ENCODE data around the gene SFXN5. TPM values are rescaled to one million over a fixed set of nuclear protein-coding genes. Genes with fewer than 3 reads are reported as not detected.

Gene SFXN5
- total and polyA plus RNA-seq, 2 donors (not counting 3 experiments of a cell fraction or from before 2014, with no cell fraction given) = 18.7 to 28.6 TPM

GRCh38 chr2:72965770-72966450 is 105.6 kb downstream of the SFXN5 start:
- no peaks in the 10 kb centered on the region for H3K27me3 ChIP-seq (ENCODE audit: control insufficient read depth in 2 of 2, insufficient read depth in 2 of 2, low read length in 2 of 2)
- no peak overlapping the region for H3K4me3 ChIP-seq (replicated peaks in 1 of 3; ENCODE audit: insufficient read depth in 1 of 3, low read depth in 1 of 3, low read length in 3 of 3)
- H3K79me2 ChIP-seq (ENCODE audit: control insufficient read depth, insufficient read depth, low read length) = no peaks in the 10 kb centered on the region
- intact Hi-C loops (cut with micrococcal nuclease) (no loop called here), dilution Hi-C loops (cut with MboI; ENCODE audit: extremely low pct_ligation_motif_present, low sequenced_read_pairs) (no loop called here)
- FAIRE-seq = no peak
- H3K9me3 ChIP-seq (replicated peaks; ENCODE audit: control insufficient read depth, insufficient read depth, low read length) = no peaks in the 10 kb centered on the region
- no TSS peak for BruUV-seq (replicated peaks)
- no peak overlapping the region for H3K4me2 ChIP-seq (ENCODE audit: insufficient read depth, low read length)
- H3K9me1 ChIP-seq (replicated peaks; ENCODE audit: control insufficient read depth, extremely low read depth, insufficient read depth, low read length) = no peaks in the 10 kb centered on the region
- TF ChIP-seq EZH2 (IDR thresholded peaks at IDR 0.05; ENCODE audit: borderline replicate concordance, low read depth, low read length, severe bottlenecking) = no peak
- no peak for TF ChIP-seq JUN (IDR thresholded peaks at IDR 0.05; ENCODE audit: borderline replicate concordance, insufficient read depth, insufficient read length, low read depth)
- TF ChIP-seq POLR2AphosphoS5 (IDR thresholded peaks at IDR 0.05; ENCODE audit: insufficient read depth, low read depth, low read length) = no peak
- POLR2A ChIA-PET = no interaction called here
- CTCF ChIA-PET = interaction anchor here (1.1 kb wide), 1 partner anchor 8 kb away, joined by 3 read pairs; no protein-coding TSS in a partner anchor
- H3K9ac ChIP-seq (replicated peaks; ENCODE audit: extremely low read depth, insufficient read depth, low read length) = no peak overlapping the region
- H3K27ac ChIP-seq (ENCODE audit: insufficient read depth, low read depth, low read length) = no peak overlapping the region
- no peak overlapping the region for H2AFZ ChIP-seq (ENCODE audit: low read depth, low read length)
- no peaks in the 10 kb centered on the region for H3K4me1 ChIP-seq (ENCODE audit: control insufficient read depth, extremely low read depth, insufficient read depth, low read length)
- no peak for DNase-seq (ENCODE audit: low read depth, low spot score)
- H4K20me1 ChIP-seq (replicated peaks; ENCODE audit: control insufficient read depth, extremely low read depth, insufficient read depth, low read length) = no peaks in the 10 kb centered on the region
- no peaks in the 10 kb centered on the region for H3K36me3 ChIP-seq (ENCODE audit: control insufficient read depth in 2 of 2, extremely low read depth in 1 of 2, insufficient read depth in 2 of 2, low read length in 2 of 2)

GRCh38 chr2:72965016-72965415 is 106.5 kb downstream of the SFXN5 start:
- H3K9ac ChIP-seq (replicated peaks; ENCODE audit: extremely low read depth, insufficient read depth, low read length) = no peak overlapping the region
- no TSS peak for BruUV-seq (replicated peaks)
- no peaks in the 10 kb centered on the region for H3K4me1 ChIP-seq (ENCODE audit: control insufficient read depth, extremely low read depth, insufficient read depth, low read length)
- H2AFZ ChIP-seq (ENCODE audit: low read depth, low read length) = no peak overlapping the region
- no peaks in the 10 kb centered on the region for H3K27me3 ChIP-seq (ENCODE audit: control insufficient read depth in 2 of 2, insufficient read depth in 2 of 2, low read length in 2 of 2)
- dilution Hi-C loops (cut with MboI; ENCODE audit: extremely low pct_ligation_motif_present, low sequenced_read_pairs) (no loop called here), intact Hi-C loops (cut with micrococcal nuclease) (no loop called here)
- H3K4me2 ChIP-seq (ENCODE audit: insufficient read depth, low read length) = no peak overlapping the region
- FAIRE-seq = no peak
- H3K9me3 ChIP-seq (replicated peaks; ENCODE audit: control insufficient read depth, insufficient read depth, low read length) = no peaks in the 10 kb centered on the region
- no peak overlapping the region for H3K4me3 ChIP-seq (replicated peaks in 1 of 3; ENCODE audit: insufficient read depth in 1 of 3, low read depth in 1 of 3, low read length in 3 of 3)
- no peaks in the 10 kb centered on the region for H3K36me3 ChIP-seq (ENCODE audit: control insufficient read depth in 2 of 2, extremely low read depth in 1 of 2, insufficient read depth in 2 of 2, low read length in 2 of 2)
- H3K27ac ChIP-seq (ENCODE audit: insufficient read depth, low read depth, low read length) = no peak overlapping the region
- ChIA-PET CTCF (no interaction called here), POLR2A (no interaction called here)
- no peak for DNase-seq (ENCODE audit: low read depth, low spot score)
- TF ChIP-seq EZH2 (IDR thresholded peaks at IDR 0.05; ENCODE audit: borderline replicate concordance, low read depth, low read length, severe bottlenecking) (no peak), GATA2 (IDR thresholded peaks at IDR 0.05; ENCODE audit: insufficient read depth, insufficient read length, low read depth, low read length) (no peak), POLR2AphosphoS5 (IDR thresholded peaks at IDR 0.05; ENCODE audit: insufficient read depth, low read depth, low read length) (no peak), MAX (IDR thresholded peaks at IDR 0.05; ENCODE audit: insufficient read depth, insufficient read length) (no peak), POLR2A (IDR thresholded peaks at IDR 0.05; ENCODE audit: low read depth, low read length) (no peak), FOS (IDR thresholded peaks at IDR 0.05; ENCODE audit: borderline replicate concordance, insufficient read depth, low read length) (no peak), CTCF (IDR thresholded peaks at IDR 0.05; ENCODE audit: extremely low read depth in 1 of 2, insufficient read depth in 1 of 2, low read depth in 1 of 2, low read length in 2 of 2) (no peak), JUN (IDR thresholded peaks at IDR 0.05; ENCODE audit: borderline replicate concordance, insufficient read depth, insufficient read length, low read depth) (no peak)
- H3K79me2 ChIP-seq (ENCODE audit: control insufficient read depth, insufficient read depth, low read length) = no peaks in the 10 kb centered on the region
- H3K9me1 ChIP-seq (replicated peaks; ENCODE audit: control insufficient read depth, extremely low read depth, insufficient read depth, low read length) = no peaks in the 10 kb centered on the region
- H4K20me1 ChIP-seq (replicated peaks; ENCODE audit: control insufficient read depth, extremely low read depth, insufficient read depth, low read length) = no peaks in the 10 kb centered on the region
